Fibroblast of pulmonary artery (primary cell): ENCODE results near the gene GDPD3.

Experiments used
- DNase-seq: peaks from one replicate; pipeline ENCODE4 v3.0.0-alpha.2; 2010; ENCODE audit warnings: low read depth
- H3K4me3 ChIP-seq: replicated peaks from 2 replicates; pipeline ENCODE4 v1.5.1; 2011; ENCODE audit warnings: low read depth, mild to moderate bottlenecking, control low read depth, low read length, moderate library complexity
- CTCF ChIP-seq: IDR thresholded peaks from 2 replicates; pipeline ENCODE4 v1.5.1; 2011; ENCODE audit warnings: mild to moderate bottlenecking, control low read depth, low read length, inconsistent platforms; ENCODE audit errors: missing control alignments

GDPD3 gene

GRCh38 chr16:30076276-30076791, 37.0 kb downstream of the GDPD3 start:
- H3K4me3 ChIP-seq = peak overlapping the region; percentile 93
- DNase-seq = no peak
- no peak for TF ChIP-seq CTCF

- DNase-seq = peak; percentile 89
- peak within 1 kb of the TSS; percentile 93 for H3K4me3 ChIP-seq
- no peak for TF ChIP-seq CTCF
These were observed 37.6 kb downstream of the GDPD3 start, which contains the start of gene PPP4C for GRCh38 chr16:30075503-30076275. Gene PPP4C, plus strand, starts transcription at chr16:30075994. Its CDS starts 384 bp downstream, at chr16:30076378.

- no peak for TF ChIP-seq CTCF
- no peak for DNase-seq
- peak overlapping the region; percentile 32 for H3K4me3 ChIP-seq
These were observed 42.8 kb downstream of the GDPD3 start for GRCh38 chr16:30070490-30070889.

GRCh38 chr16:30069611-30070462, 43.5 kb downstream of the GDPD3 start:
- peak; percentile 39 for DNase-seq
- TF ChIP-seq CTCF = no peak
- peak overlapping the region; percentile 32 for H3K4me3 ChIP-seq

- peak overlapping the region; percentile 32 for H3K4me3 ChIP-seq
These were observed 44.4 kb downstream of the GDPD3 start for GRCh38 chr16:30068750-30069610.

More at GRCh38 chr16:30068750-30069610, 44.4 kb downstream of the GDPD3 start:
- DNase-seq = peak; percentile 47
- TF ChIP-seq CTCF = peak; percentile 56
